RKO (cell line): ENCODE data around the gene NPIPB13.
"Not testable (repeated sequence)": the region's sequence is repeated elsewhere in the genome, so short reads cannot be mapped to it uniquely, and the experiment has no call there.

Experiments used
- DNase-seq: peaks from one replicate; pipeline ENCODE4 v3.0.0-alpha.2; 2016; ENCODE audit warnings: low spot score

The NPIPB13 gene

GRCh38 chr16:30248379-30248778, at the start of gene NPIPB13:
Gene NPIPB13, minus strand, starts transcription at chr16:30248479. Its CDS starts 2,906 bp downstream, at chr16:30245573.
- DNase-seq = not testable (repeated sequence)

- not testable (repeated sequence) for DNase-seq
Measured at GRCh38 chr16:30282357-30282756, 34.1 kb upstream of the NPIPB13 start.

GRCh38 chr16:30278523-30278922, 30.2 kb upstream of the NPIPB13 start:
- not testable (repeated sequence) for DNase-seq

- not testable (repeated sequence) for DNase-seq
Measured at GRCh38 chr16:30217082-30217481, 31.2 kb downstream of the NPIPB13 start.

GRCh38 chr16:30211414-30211813, 36.9 kb downstream of the NPIPB13 start:
- not testable (repeated sequence) for DNase-seq

GRCh38 chr16:30209032-30209431, 39.2 kb downstream of the NPIPB13 start:
- not testable (repeated sequence) for DNase-seq

GRCh38 chr16:30207063-30207704, 41.1 kb downstream of the NPIPB13 start:
- DNase-seq = not testable (repeated sequence)

GRCh38 chr16:30206252-30206651, 42.0 kb downstream of the NPIPB13 start:
- DNase-seq = not testable (repeated sequence)

- DNase-seq = not testable (repeated sequence)
Measured at GRCh38 chr16:30205541-30206236, 42.6 kb downstream of the NPIPB13 start.

GRCh38 chr16:30199608-30200343, 48.5 kb downstream of the NPIPB13 start:
- not testable (repeated sequence) for DNase-seq

- DNase-seq = not testable (repeated sequence)
Measured at GRCh38 chr16:30199049-30199448, 49.2 kb downstream of the NPIPB13 start, which contains the start of gene SULT1A3. Gene SULT1A3, plus strand, starts transcription at chr16:30199255. Its CDS starts 1,474 bp downstream, at chr16:30200729.
